Right cardiac atrium (tissue), 5 donors: Measurements from ENCODE around the gene CASP5. TPM values are rescaled to one million over a fixed set of nuclear protein-coding genes. Genes with fewer than 3 reads are reported as not detected.
"Not testable (repeated sequence)": the region's sequence is repeated elsewhere in the genome, so short reads cannot be mapped to it uniquely, and the experiment has no call there.

Experiments
- ATAC-seq, 2 donors: fragments of 200-7000 bp; cut with Tn5 transposase; one replicate each; pipeline versions ENCODE4 v1.8.0 to v1.9.1; 2020; ENCODE audit warnings: moderate library complexity in 2 of 2, mild to moderate bottlenecking in 1 of 2
- DNase-seq, 3 donors: peaks; one replicate each; pipeline ENCODE4 v3.0.0-alpha.2; 2020
- H3K27ac ChIP-seq: one replicate; pipeline ENCODE4 v1.5.1; 2013; ENCODE audit warnings: mild to moderate bottlenecking, low read length, control low read depth, moderate library complexity
- H3K27me3 ChIP-seq: one replicate; pipeline ENCODE4 v1.6.1; 2013; ENCODE audit not compliant: control insufficient read depth, insufficient read depth
- H3K4me1 ChIP-seq: one replicate; pipeline ENCODE4 v1.6.1; 2013; ENCODE audit warnings: low read length; ENCODE audit not compliant: control insufficient read depth, insufficient read depth
- H3K4me3 ChIP-seq: one replicate; pipeline ENCODE4 v1.5.1; 2013; ENCODE audit warnings: low read length, control low read depth
- H3K9me3 ChIP-seq: one replicate; pipeline ENCODE4 v1.6.1; 2013; ENCODE audit warnings: low read length; ENCODE audit not compliant: control insufficient read depth
- WGBS: extraction: QIAGEN DNeasy Blood & Tissue Kit; methylation state at CpG from one replicate; pipeline ENCODE4 v1.1.7; 2013; 5-methylcytosine and 5-hydroxymethylcytosine counted together
- intact Hi-C, 4 donors: fragments of 100-400 bp; cut with DNase I; formaldehyde crosslinking; loops; one replicate each; pipeline versions ENCODE4 v1.11.0 to v1.14.0; 2022 to 2023
- long read RNA-seq, 4 donors: library from polyadenylated mRNA; unstranded; transcript quantifications; one replicate each; pipeline ENCODE4 v2.0.0, GENCODE V29; 2020 to 2021
- polyA plus RNA-seq: library from polyadenylated mRNA; stranded (reverse); fragments of 200-250 nt; gene quantifications from one replicate; pipeline ENCODE4 v1.2.3, GENCODE V29; 2013
- total RNA-seq, 4 donors: library from RNA; stranded (reverse); fragmentation: NEBNext Ultra II Directional; extraction: Animal tissue kit (Norgen Biotek cat#: 25700); gene quantifications; one replicate each; pipeline ENCODE4 v1.2.1, GENCODE V29; 2021
- donor health status: healthy with polysubstance abuse.
- donor health status: DM: no; HTN: yes; CAD: no.
- donor health status: DM: no; HTN: no; CAD: no.
- donor health status: DM: no; HTN: yes; CAD: no; lungs with severe emphysema.
- donor health status: DM: yes; HTN: yes; CAD: no.

The CASP5 gene
- total RNA-seq (under 1 TPM in 1 of 4 donors, not detected in 3; 0.23 TPM), polyA plus RNA-seq (not detected)
- long read RNA-seq, donor 1: 0 reads
- long read RNA-seq, donor 2: 0 reads
- long read RNA-seq, donor 3: 0 reads
- long read RNA-seq, donor 4: 0 reads

DNA sequence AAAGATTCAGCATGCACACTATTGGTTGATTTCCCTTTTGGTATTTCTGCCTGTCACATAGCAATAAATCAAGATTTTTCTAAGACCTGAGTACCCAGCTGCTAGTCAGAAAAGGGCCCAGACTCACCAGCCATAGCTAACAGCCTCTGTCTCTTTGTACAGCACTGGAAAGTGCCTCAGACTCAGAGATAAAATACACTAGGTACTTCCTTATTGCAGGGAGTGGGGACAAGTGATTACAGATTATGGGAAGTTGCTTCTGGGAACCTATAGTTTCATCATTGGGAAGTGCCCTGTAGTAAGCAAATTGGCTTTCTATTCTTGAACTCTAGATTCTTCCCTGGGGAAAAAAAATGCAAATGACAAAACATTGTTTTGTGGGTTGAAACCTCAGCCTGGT is at the start of gene CASP5:
Gene CASP5, minus strand, starts transcription at position 166 of the 400 bp plus-strand sequence. Its CDS starts 32 bp downstream, at position 134.
- intact Hi-C loops: no loop called here
- H3K27me3 ChIP-seq: no peaks in the 10 kb centered on the region
- no peaks in the 10 kb centered on the region for H3K4me1 ChIP-seq
- no peak within 1 kb of the TSS for H3K27ac ChIP-seq
- ATAC-seq (no peak), DNase-seq (no peak)
- H3K9me3 ChIP-seq: no peaks in the 10 kb centered on the region
- H3K4me3 ChIP-seq: no peak within 1 kb of the TSS

DNA sequence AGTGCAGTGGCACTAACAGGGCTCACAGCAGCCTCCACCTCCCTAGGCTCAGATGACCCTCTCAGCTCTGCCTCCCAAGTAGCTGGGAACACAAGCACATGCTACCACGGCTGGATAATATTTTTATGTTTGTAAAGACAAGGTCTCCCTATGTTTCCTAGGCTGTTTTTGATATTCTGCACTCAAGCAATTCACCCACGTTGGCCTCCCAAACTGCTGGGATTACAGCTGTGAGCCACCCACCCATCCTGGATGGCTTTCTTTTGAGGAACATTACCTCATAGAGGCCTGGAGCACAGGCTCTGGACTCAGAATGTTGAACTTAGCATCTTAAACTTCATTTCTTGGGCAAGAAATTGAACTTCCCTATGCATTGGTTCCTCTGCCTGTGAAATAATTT is 49.1 kb upstream of the CASP5 start:
- H3K27ac ChIP-seq, H3K27me3 ChIP-seq, H3K4me3 ChIP-seq, H3K4me1 ChIP-seq, intact Hi-C loops, H3K9me3 ChIP-seq, ATAC-seq, DNase-seq: not testable (repeated sequence)
- 62% methylated on average over 1 of the region's 2 CpGs for WGBS

DNA sequence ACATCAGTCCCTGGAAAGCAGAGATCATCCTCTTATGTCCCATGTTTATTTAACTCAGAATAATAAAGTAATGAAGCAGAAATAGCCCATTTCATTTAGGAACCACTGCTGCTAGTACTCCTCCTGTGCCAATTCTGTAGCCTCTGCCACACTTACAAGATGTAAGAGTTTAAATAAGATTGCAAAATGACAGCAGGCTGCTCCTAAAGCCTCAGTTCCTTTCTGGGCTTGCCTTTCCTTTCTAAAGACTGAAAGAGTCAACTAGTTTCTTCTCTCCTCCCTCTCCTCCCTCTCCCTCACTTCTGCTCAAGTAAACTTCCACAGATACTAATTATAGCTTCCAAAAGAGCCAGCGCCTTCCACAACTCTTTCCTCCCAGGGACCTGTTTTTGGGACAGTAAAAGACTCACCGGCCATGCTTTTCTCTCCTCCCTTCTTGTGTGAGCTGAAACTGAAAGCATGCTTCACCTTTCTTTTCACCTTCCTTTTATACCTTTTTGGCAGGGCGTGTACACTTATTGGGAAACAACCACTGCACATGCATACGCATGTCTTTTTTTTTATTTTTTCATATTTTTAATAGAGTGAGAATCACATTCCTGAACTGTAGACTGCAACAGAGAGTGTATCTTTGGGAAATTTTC is 48.2 kb upstream of the CASP5 start:
- intact Hi-C loops: no loop called here
- Histone ChIP-seq H3K4me1 (no peaks in the 10 kb centered on the region), H3K4me3 (no peak overlapping the region), H3K27ac (no peak overlapping the region), H3K27me3 (no peaks in the 10 kb centered on the region), H3K9me3 (no peaks in the 10 kb centered on the region)
- 80% methylated on average over 4 of the region's 4 CpGs for WGBS
- DNase-seq (no peak), ATAC-seq (no peak)

DNA sequence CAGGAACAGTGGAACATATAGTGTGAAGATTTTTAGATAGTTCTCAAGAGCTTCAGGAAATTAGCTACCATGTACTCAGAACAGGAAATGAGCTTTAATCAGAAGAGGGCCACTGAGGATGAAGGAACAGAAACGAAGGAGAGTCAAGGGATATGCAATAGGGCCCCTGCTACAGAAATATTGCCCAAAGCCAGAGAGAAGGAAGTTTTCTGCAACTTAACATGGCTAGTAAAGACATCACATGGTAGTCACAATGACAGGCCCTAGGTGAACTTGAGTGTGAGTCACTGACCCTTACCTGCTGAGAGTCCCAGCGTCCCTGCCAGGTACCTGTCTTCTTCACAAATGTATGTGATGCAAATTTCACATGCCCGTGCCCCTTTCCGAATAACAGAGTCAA is 47.3 kb upstream of the CASP5 start:
- no peak overlapping the region for H3K4me3 ChIP-seq

DNA sequence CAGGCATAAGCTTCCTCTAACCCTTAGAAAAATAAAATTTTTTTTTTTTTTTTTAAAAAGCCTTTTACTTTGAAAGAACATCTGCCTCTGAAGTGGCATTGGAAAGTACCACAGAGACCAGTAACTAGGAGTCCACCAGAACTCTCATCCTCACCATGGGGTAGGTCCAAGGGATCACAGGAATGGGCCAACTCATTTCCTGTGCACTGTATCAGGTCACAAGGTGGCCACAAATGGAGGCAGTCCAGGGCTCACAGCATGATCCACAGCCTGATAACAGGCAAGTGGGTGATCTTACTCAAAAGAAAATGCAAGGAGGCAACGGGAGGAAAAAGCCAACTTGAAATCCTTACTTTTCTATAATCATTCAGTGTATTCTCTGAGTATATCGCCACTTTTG is 46.8 kb upstream of the CASP5 start:
- intact Hi-C loops, ATAC-seq, H3K27me3 ChIP-seq, DNase-seq, H3K9me3 ChIP-seq, H3K4me1 ChIP-seq, H3K4me3 ChIP-seq, H3K27ac ChIP-seq: not testable (repeated sequence)
- WGBS: 94% methylated on average over 2 of the region's 2 CpGs

More for the DNA sequence above, 47.3 kb upstream of the CASP5 start:
- Histone ChIP-seq H3K4me1 (no peaks in the 10 kb centered on the region), H3K27me3 (no peaks in the 10 kb centered on the region), H3K27ac (no peak overlapping the region), H3K9me3 (no peaks in the 10 kb centered on the region)
- intact Hi-C loops: no loop called here
- no peak for DNase-seq
- 88% methylated on average over 4 of the region's 4 CpGs for WGBS
- ATAC-seq: no peak

DNA sequence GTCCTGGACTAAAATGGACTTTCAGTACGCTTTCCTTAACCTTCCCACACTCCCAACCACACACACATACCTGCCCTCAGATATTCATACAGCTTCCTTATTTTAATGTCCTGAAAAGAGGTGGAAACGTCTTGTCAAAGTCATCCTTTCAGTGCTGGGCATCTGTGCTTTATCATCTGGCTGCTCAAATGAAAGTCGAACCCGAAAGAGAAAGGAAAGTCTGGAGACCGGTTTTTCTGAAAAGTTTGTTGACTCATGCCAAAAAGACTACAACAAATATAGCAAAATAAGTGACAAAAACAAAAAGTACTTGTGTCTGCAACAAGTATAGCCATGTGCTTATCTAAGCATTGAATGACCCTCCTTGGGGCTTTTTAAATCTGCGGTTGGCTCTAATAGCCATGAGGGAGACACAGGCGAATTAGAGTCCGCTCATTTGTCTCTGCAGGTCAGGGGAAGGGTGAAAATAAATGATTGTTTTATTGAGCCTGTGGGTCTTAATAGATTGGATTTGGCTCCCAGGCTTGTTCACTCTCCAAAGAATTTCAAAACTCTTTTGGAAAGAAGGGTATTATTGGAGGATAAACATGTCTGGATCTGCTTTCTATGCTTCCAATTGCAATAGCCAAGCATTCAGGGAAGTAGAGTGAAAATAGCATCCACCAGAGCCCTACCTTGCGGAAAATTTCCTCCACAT is 40.4 kb upstream of the CASP5 start:
- H3K4me3 ChIP-seq, H3K9me3 ChIP-seq, intact Hi-C loops, DNase-seq, ATAC-seq, H3K27ac ChIP-seq, H3K4me1 ChIP-seq, H3K27me3 ChIP-seq: not testable (repeated sequence)
- WGBS: 56% methylated on average over 9 of the region's 9 CpGs

DNA sequence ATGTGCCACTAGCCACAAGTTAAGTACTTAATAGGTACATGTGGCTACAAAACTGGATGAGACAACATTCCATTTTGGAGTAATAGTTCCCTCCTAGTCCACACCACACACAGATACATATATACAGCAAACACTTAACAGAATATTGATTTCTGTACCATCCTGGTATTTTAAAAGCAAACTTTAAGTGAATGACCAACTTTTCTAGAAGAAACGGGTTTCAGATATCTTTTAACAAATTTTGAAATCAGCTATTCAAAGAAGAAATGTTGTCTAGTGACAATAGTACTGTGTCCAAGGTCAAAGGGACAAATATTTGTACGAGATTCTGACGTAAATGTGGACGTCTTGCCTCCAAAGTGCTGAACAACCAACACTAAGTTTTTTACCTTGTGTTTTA is 34.5 kb upstream of the CASP5 start:
- ATAC-seq: no peak
- Histone ChIP-seq H3K4me3 (no peak overlapping the region), H3K4me1 (no peaks in the 10 kb centered on the region), H3K27ac (no peak overlapping the region), H3K9me3 (no peaks in the 10 kb centered on the region), H3K27me3 (no peaks in the 10 kb centered on the region)
- no peak for DNase-seq
- intact Hi-C loops: no loop called here
- 61% methylated on average over 4 of the region's 4 CpGs for WGBS

DNA sequence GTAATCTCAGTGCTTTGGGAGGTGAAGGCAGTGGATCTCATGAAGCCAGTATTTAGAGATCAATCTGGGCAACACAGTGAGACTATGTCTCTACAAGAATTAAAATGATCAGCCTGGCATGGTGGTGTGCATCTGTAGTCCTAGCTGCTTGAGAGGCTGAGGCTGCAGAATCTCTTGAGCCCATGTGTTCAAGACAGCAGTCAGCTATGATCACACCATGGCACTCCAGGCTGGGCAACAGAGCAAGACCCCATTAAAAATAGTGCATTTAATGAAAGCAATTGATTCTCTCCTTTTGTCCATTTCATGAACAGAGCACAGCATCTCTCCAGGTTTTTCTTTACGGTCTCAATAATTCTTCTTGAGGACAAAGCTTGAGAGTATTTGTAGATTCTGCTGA is 33.5 kb upstream of the CASP5 start:
- DNase-seq (no peak), ATAC-seq (no peak)
- no peaks in the 10 kb centered on the region for H3K27me3 ChIP-seq
- H3K27ac ChIP-seq: no peak overlapping the region
- H3K9me3 ChIP-seq: no peaks in the 10 kb centered on the region
- WGBS: 94% methylated on average over 1 of the region's 1 CpG
- intact Hi-C loops: no loop called here
- H3K4me1 ChIP-seq: no peaks in the 10 kb centered on the region
- no peak overlapping the region for H3K4me3 ChIP-seq

DNA sequence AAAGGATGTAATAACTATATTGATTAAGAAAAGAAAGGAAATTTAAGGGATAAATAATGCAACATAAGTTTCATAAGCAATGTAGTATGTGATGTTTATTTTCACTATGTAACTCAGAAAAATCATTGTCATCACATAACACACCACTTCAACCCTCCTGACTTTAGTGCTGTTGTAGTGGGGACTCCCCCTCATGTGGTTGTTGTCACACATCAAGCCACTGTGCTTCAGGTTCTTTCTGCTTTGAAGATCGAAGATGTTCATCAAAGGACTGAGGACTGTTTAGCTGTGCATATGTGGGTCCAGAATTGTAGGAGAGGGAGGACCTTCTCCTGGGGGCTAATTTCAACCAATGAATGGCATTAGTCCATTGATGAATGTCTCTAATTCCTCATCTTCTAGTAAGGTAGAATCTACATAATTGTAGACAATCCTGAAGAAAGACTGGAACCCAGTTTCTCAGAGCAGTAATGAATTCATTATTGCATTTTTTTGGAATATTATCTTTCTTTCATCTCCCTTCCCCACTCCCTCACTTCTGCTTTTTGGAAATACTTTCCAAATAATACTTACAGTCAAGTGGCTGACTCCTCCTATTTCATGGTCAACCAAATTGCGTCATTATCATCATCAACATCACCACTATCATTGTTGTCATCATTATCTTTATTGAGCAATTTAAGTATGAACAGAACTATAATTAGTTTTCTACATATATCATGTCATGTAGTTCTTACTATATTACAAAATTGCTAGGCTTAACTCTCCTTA is 31.9 kb upstream of the CASP5 start:
- DNase-seq (no peak), ATAC-seq (no peak)
- no peak overlapping the region for H3K4me3 ChIP-seq
- WGBS: 48% methylated on average over 2 of the region's 2 CpGs
- no peaks in the 10 kb centered on the region for H3K27me3 ChIP-seq
- intact Hi-C loops: no loop called here
- no peaks in the 10 kb centered on the region for H3K4me1 ChIP-seq
- H3K27ac ChIP-seq: no peak overlapping the region
- H3K9me3 ChIP-seq: no peaks in the 10 kb centered on the region

DNA sequence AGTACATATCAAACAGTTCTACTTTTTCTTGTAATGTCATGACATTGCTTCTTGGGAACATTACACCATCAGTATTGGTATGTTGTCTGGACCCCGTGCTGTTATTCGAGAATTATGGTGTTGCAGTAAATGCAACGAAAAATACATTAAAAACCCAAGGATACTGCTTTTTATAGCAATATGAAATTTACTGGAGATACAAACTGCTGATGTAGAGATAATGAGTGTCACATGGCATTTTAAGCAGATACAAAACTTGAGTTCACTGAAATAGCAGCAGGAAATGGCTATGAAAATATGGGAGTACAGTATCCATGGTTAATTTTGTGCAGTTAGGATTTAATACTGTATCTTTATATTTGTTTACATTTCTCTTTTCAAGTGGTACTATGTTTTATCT is 29.5 kb upstream of the CASP5 start:
- WGBS: 80% methylated on average over 3 of the region's 3 CpGs
- intact Hi-C loops: no loop called here

DNA sequence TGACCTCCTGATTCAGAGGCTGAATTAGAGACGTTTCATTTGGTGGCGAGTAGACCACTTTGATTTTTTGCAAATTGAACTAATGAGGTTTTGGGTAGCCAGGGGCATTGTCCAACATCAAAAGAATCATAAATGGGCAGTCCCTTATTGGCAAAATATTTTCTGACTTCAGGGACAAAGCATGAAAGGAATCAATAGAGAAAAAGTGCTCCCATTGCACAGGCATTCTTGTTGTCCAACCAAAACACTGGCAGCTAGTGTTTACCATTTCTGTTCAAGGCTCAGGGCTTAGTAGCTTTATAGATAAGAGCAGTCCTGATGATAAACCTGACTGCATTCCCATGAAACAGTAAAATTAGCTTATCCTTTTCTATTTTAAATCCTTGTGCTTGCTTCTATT is 28.6 kb upstream of the CASP5 start:
- H3K4me1 ChIP-seq: no peaks in the 10 kb centered on the region
- no peaks in the 10 kb centered on the region for H3K27me3 ChIP-seq
- H3K9me3 ChIP-seq: no peaks in the 10 kb centered on the region
- ATAC-seq (no peak), DNase-seq (no peak)
- 78% methylated on average over 2 of the region's 2 CpGs for WGBS
- H3K4me3 ChIP-seq: no peak overlapping the region
- H3K27ac ChIP-seq: no peak overlapping the region
- intact Hi-C loops: no loop called here

More for the DNA sequence above, 29.5 kb upstream of the CASP5 start:
- H3K4me1 ChIP-seq: no peaks in the 10 kb centered on the region
- DNase-seq: no peak
- H3K27me3 ChIP-seq: no peaks in the 10 kb centered on the region
- H3K9me3 ChIP-seq: no peaks in the 10 kb centered on the region
- no peak overlapping the region for H3K4me3 ChIP-seq
- no peak overlapping the region for H3K27ac ChIP-seq
- no peak for ATAC-seq
